Astrocyte of the spinal cord (primary cell): ENCODE measurements around the gene GP1BA.

Experiments used
- DNase-seq: peaks from one replicate; pipeline ENCODE4 v3.0.0; 2011; ENCODE audit warnings: low read depth, low spot score
- H3K4me3 ChIP-seq: 2 replicates; pipeline ENCODE4 v1.5.1; 2011; ENCODE audit warnings: low read depth, mild to moderate bottlenecking, low read length, moderate library complexity
- in situ Hi-C: cut with HindIII; loops from 2 replicates; pipeline ENCODE4 v1.10.0; 2017; ENCODE audit warnings: low sequenced_read_pairs
- TF ChIP-seq, protein P1 (sequence below): IDR thresholded peaks from 2 replicates; pipeline ENCODE4 v1.5.1; 2012; ENCODE audit warnings: low read depth, mild to moderate bottlenecking, low read length, inconsistent platforms

Gene GP1BA

DNA sequence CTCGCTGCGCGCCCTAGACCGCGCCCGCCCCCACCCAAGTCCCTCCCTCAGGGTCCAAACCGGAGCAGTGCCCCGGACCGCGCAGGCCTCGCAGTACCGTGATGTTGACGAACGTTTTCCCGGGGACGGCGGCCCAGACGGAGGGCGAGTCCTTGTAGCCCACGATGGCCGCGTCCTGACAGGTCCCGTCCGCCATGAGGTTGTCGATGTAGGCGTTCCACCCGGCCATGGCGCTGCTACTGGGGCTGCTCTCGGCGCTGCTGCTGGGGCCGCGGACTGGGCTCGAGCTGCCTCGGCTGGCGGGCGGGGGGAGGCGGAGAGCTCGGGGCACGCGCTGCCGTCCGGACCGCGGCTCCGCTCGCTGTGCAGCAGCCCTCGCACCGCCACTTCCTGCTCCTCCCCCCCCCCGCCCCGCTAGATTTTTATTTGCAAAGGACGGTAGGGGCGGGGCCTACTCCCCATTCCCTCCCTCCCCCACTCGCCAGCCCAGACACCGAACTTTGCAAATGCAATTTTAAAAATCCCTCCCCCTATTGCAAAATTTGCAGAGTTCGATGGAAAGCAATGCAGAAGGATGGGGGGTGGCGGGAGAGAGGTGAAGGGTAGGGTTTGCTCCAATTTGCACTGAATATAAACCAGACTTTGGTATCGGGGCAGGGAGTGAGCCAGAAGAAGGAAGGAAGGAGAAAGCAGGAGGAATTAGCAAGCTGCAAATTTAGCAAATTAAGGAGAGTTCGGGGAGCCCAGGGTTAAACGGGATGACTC is 16.3 kb downstream of the GP1BA start, which contains the start of gene PFN1:
TSS of gene PFN1 (minus strand) at position 365 of the 765 bp plus-strand sequence. CDS start at position 229, 136 bp downstream.
- in situ Hi-C loops, result no loop called here
- peak within 1 kb of the TSS; percentile 96 for H3K4me3 ChIP-seq
- TF ChIP-seq, protein P1, sequence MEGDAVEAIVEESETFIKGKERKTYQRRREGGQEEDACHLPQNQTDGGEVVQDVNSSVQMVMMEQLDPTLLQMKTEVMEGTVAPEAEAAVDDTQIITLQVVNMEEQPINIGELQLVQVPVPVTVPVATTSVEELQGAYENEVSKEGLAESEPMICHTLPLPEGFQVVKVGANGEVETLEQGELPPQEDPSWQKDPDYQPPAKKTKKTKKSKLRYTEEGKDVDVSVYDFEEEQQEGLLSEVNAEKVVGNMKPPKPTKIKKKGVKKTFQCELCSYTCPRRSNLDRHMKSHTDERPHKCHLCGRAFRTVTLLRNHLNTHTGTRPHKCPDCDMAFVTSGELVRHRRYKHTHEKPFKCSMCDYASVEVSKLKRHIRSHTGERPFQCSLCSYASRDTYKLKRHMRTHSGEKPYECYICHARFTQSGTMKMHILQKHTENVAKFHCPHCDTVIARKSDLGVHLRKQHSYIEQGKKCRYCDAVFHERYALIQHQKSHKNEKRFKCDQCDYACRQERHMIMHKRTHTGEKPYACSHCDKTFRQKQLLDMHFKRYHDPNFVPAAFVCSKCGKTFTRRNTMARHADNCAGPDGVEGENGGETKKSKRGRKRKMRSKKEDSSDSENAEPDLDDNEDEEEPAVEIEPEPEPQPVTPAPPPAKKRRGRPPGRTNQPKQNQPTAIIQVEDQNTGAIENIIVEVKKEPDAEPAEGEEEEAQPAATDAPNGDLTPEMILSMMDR, result no peak
- peak; percentile 95 for DNase-seq

DNA sequence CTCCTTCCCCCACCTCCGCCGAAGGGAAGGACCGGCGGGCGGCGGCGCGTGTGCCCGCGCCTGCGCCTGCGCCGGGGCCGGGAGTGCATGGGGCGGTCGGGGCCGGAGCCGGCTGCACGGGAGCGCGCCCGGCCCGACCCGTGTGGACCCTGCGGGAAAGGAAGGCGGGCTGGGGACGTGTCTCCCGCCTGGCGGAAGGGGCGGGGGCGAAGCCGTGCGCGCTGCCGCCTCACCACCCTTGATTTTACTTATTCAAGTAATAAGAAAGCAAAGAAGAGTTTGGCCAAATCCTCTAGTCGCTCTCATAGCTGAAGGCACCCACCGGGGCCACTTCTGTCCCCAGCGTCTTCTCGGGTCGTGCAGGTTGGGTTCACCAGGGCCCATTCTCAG is 16.8 kb downstream of the GP1BA start:
- TF ChIP-seq, protein P1, result no peak
- H3K4me3 ChIP-seq, result peak overlapping the region; percentile 96
- DNase-seq, result peak; percentile 92
- in situ Hi-C loops, result no loop called here

DNA sequence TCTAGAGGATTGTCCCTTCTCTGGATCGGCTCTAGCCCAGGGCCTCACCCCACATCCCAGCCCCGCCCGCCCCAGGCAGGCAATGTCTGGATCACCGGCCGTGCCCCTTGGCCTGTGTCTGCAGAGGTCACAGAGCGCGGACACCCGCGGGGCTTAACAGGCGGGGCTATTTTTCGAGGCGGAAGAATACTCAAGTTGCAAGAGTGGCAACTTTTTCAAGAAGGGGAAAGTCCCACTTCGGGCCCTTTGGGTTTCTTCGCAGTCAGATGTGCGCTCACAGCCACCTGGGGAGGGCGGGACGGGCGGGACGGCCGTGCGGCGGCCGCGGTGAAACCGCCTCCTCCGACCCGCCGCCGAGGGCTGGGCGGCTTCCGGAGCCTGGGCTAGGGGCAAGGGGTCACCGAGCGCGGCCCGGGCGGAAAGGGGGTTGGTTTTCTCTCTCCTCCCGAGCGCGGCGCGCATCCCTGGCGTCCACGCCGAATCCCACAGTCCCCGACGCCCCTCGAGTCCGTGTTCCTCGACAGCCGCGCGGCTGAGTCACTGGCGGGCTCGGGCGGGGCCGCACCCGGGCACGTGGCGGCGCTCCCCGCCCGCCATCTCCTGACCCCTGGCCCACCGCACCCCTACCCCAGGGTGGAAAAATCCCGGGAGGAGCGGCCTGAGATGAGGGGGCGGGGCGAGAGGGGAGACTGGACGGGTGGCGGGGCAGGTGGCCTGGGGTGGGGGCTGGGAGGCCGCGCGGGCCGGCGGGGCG is 17.4 kb downstream of the GP1BA start:
- DNase-seq, result peak; percentile 70
- in situ Hi-C loops, result no loop called here
- TF ChIP-seq, protein P1, result no peak
- peak overlapping the region; percentile 96 for H3K4me3 ChIP-seq

DNA sequence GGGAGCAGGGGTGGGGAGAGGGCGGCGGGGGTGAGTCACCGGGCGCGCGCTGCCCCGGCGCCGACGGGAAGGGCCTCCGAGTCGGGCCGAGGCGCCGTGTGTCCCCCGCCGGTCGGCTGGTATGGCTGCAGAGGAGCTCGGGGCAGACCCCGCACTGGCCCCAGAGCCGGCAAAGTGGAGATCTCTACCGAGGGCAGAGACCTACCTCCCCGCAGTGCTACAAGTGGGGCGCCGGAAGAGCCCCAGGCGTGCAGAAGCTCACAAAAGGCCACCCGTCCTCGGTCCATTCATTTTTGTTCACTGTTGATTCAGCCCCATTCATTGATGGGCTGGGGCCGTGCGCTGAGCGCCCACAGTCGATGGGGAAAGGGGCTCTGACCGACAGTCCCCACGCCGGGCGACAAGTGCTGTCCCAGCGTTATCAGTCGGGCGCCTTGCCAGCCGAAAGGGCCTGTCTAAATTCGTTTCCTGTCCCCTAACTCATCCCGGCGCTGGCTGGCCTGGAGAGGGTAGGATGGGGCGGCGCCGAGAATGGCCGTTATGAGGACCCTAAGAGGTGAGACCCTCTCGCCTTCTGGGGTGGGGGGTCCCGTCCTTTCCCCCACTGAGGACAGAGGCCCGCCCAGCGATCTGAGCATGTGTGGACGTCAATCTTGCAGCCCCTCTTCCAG is 18.1 kb downstream of the GP1BA start:
- in situ Hi-C loops, result no loop called here
- H3K4me3 ChIP-seq, result peak overlapping the region; percentile 28
- TF ChIP-seq, protein P1, result no peak
- DNase-seq, result no peak

DNA sequence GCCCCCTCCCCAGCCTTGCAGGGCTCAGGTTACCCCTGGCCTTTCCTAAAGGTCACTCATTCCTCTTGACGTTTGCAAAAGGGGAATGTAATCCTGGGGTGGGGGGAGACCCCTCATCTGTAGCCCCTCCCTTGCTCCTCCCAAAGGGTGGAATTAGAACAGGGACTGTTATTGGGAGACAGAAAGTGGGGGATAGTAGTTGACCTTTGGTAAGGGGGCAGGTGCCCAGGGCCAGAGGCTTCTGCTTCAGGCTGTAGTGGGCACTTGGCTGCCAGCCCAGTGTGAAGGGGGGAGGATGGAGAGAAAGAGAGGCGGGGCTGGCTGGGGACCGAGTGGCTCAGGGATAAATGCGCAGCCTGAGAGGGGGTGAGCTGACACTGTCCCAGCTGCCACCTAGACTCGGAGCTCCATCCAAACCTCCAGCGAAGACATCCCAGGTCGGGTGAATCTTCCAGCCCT is 18.7 kb downstream of the GP1BA start, which contains the start of gene ENO3:
TSS of gene ENO3 (plus strand) at position 374 of the 459 bp plus-strand sequence. CDS start 711 bp downstream, outside the sequence.
- H3K4me3 ChIP-seq, result peak within 1 kb of the TSS; percentile 28
- TF ChIP-seq, protein P1, result no peak
- in situ Hi-C loops, result no loop called here

DNA sequence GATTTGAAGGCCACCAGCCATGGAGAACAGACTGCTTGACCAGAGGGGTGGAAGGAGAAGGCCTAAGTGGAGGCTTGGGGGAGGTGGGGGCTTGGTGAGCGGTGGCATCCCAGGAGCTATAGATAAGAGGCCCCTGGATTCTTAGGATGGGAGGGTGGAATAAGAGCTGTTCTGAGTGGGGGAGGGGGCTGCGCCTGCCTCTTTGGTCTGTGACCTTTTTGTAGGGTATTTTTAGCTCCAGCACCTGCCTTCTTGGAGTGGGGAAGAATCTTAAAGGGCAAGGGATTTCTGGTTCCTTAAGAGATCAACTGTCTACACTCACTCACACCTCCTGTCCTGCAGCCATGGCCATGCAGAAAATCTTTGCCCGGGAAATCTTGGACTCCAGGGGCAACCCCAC is 19.4 kb downstream of the GP1BA start:
- TF ChIP-seq, protein P1, result no peak
- DNase-seq, result no peak
- H3K4me3 ChIP-seq, result no peak overlapping the region
- in situ Hi-C loops, result no loop called here

More for the DNA sequence above, 18.7 kb downstream of the GP1BA start, which contains the start of gene ENO3:
- DNase-seq, result no peak
